Kidney capillary endothelial cell (primary cell): ENCODE data around the gene VWA2.

Experiments used
- DNase-seq: peaks from one replicate; pipeline ENCODE4 v3.0.0-alpha.2; 2018; ENCODE audit warnings: low spot score

VWA2 gene

DNA sequence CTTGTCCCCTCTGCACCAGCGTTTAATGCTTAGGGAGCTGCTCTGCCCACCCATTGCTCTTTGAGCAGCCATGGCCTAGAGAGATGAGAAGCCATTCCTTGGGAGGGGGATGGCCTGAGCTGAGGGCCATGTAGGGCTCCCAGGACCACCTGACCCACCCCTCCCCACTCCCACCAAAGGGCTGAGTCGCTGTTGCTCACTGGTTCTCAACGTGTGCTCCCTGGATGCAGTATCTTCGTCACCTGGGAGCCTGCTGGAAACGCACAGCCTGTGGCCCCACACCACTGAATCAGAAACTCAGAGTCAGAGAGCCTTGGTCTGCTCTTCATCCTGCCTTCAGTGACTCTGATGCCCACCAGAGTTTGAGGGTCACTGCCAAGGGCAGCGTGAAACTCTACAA, 37.0 kb downstream of the VWA2 start:
- no peak for DNase-seq

DNA sequence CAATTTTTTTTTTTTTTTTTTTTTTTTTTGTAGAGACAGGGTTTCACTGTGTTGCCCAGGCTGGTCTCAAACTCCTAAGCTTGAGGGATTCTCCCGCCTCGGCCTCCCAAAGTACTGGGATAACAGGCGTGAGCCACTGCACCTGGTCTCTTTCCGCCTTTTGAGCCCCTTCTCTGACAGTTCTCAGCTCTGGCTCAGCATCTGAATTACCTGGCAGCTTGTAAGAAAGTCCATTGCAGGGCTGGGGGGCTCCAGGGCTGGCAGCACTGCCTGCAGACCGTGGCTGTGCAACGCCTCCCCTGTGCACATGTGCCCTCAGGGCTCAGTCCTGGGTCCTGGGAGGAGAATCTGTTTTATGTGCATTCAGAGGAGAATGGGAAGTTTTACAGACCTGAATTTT, 37.6 kb downstream of the VWA2 start:
- no peak for DNase-seq

DNA sequence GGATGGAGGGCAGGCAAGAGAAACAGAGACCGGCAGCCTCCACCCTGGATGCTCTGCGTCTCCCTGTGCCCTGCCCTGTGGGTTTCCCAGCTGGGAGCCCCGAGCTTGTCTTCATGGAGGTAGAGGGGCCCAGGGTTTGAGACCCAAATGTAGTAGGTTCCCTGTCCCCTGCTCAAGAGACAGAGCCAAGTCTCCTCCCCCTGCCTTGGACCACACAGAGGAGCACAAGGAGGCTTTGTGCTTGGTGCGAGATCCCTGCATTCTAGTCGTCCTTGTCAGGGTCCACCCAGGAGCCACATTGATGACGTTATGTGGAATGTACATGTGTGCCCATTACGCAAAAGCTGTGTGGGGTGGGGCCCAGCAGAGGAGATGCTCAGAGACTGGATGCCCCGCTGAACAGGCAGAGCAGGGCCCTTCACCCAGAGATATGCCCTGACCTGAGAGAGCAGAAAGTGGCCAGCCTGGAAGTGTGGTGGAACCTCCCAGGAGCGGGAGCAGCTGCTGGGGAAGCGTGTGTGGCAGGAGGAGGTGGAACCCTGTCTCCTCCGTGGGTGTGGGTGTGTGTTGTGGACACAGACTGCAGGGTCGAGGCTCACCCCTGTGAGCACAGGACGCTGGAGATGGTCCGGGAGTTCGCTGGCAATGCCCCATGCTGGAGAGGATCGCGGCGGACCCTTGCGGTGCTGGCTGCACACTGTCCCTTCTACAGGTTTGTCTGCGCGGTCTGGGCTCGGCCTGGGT, 39.3 kb downstream of the VWA2 start:
- DNase-seq = no peak

DNA sequence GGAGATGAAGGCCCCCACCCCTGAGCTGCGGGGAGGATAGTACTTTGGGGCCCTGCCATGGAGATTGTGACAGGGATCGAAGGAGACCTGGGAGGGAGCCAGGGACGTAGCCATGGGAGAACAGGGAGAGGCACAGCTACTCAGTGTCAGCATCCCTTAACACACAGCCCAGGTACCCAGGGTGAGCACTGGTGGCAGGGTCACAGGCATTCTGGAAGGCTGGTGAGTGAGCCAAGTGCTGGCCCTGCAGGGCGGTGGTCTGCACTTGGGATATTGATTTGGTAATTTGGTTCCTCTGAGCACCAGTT, 39.8 kb downstream of the VWA2 start:
- no peak for DNase-seq

DNA sequence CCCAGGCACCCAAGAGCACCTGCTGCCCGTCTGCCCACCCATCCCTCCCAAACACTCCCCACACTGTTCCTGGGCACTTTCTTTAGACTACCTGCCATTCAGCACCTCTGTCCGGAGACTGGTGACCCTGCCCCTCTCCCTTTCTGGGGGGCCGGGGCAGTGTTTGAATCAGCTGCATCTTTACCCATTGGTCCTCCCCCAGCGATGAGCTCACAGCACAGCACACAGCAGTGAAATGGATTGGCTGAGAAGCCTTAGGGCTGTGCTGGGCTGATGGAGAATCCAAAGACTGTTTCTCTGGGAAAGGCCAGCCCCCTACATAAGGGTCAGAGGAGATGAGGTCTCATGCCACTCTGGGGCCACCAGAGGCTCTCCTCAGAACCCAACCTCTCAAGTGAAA, 40.2 kb downstream of the VWA2 start:
- DNase-seq = no peak

DNA sequence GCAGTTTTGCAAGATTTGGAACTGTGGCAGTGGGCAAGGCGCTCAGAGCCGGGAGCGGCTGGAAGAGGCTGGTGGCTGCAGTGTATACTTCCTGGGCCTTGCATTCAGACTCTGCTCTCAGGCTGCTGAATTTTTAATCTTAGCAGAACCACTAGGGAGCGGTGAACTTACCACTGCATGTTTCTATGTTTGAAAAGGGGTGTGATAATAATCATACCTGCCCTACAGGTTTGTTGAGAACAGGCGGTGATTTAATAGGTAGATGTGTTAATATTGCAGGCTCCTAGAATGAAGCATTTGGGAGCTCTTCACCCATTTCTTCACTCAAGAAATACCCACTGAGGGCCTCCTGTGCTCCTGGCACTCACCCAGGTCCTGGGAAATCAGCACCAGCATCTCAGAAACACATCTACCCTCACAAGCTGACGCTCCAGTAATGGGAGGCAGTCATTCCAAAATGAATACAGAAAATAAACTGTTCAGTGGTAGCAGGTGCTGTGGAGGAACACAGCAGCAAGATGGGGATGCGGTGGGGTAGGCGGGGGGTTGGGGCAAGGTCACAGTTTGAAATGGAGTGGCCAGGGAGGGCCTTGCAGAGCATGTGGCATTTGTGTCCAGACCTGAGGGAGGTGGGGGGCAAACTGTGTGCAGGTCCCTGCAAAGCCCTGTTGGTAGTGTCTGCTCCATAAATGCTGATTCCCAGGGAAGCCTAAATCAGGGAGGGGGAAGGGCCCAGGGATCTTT, 41.0 kb downstream of the VWA2 start:
- no peak for DNase-seq

DNA sequence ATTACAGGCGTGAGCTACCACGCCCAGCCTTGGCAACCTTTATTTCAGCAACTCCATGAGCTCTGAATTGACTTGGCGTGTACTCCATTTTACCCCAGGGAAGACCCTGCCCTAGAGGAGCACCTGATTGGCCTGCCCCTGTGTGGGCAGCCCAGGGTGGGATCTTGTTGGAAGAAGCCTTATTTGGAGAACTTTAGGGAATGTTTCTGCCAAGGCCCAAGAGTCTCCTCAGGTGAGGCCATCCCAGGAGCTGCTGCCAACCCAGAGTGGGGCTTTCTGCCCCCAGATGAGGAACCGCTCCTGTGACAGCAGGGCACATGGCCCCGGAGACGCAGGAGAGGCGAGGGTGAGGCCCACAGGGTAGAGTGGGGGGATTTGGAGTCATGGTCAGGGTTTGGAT, 42.0 kb downstream of the VWA2 start:
- no peak for DNase-seq

DNA sequence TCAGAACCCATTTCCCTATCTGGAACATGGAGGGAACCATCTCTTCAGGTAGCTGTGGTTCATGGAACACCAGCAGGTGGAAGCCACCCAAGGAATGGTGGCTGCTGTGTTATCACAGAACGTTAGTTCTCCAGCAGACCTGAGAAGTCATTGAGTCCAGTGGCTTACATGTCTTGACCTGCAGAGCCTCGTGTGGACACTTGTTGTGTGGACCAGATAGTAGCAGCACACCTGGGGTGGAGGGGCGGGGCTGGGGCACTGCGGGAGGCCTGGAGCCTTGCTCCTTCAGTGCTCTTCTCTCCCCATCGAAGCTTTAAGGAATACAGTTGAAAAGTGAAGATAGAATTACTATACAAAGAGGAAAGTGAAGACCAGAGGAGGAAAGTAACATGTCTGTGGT, 42.4 kb downstream of the VWA2 start:
- DNase-seq = no peak

DNA sequence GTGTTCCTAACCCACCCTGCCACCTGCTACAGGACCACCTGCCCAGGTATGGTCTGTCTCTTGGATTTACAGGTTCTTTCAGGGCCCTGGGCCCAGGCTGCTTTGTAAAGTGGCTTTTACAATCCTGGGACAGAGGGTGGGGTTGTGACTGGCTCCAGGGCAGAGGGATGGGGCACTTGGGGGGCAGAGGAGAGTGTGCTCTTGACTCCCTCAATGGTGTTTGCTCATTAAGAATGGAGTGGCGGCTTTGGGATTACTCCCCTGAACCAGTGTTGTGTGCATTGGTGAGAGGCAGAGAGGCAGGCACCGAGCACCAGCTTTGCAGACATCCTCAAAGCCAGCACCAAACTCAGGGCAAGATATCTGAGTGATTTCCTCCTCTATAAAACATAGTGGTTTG, 43.5 kb downstream of the VWA2 start:
- no peak for DNase-seq

DNA sequence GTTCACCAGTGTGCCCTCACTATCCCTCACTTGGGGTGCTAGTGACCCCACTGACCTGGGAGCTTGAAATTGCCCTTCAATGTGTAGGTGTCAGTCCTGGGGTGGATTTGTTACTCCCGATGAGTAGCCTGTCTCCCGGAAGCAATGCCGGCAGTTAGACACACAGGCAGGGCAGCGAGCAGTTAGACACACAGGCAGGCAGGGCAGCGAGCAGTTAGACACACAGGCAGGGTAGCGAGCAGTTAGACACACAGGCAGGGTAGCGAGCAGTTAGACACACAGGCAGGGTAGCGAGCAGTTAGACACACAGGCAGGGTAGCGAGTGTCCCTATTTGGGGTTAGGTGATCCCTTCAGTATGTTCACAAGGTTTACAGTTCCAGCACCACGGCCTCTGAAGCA, 44.0 kb downstream of the VWA2 start:
- DNase-seq = no peak

DNA sequence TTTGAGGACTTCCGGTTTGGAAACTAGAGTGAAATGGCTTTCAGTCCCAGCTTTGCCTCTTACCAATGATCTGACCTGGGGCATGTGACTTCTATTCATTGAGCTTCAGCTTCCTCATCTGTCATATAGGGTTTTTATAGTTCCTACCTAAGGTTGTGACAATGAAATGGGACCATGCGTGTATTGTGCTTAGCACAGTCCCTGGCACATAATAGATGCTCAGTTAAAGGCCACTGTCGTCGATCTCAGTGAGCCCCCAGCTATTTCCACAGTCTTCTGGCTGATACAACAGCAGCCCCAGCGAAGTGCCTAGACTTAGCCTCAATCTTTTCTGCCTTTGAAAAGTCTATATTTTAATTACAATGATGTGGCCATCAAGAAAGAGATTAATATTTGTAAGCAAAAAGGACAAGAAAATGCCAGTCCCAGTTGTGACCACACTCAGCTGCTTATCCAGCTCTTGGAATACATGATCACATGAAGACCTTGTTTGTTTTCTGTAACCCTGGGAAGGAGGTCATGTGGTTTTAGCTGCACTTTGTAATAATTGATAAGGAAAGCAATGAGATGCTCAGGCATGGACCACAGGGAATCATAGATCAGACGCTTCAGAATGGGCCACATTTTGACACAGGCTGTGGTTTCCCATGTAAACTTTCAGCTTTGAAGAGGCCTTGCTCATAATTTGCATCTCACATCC, 44.6 kb downstream of the VWA2 start:
- no peak for DNase-seq

DNA sequence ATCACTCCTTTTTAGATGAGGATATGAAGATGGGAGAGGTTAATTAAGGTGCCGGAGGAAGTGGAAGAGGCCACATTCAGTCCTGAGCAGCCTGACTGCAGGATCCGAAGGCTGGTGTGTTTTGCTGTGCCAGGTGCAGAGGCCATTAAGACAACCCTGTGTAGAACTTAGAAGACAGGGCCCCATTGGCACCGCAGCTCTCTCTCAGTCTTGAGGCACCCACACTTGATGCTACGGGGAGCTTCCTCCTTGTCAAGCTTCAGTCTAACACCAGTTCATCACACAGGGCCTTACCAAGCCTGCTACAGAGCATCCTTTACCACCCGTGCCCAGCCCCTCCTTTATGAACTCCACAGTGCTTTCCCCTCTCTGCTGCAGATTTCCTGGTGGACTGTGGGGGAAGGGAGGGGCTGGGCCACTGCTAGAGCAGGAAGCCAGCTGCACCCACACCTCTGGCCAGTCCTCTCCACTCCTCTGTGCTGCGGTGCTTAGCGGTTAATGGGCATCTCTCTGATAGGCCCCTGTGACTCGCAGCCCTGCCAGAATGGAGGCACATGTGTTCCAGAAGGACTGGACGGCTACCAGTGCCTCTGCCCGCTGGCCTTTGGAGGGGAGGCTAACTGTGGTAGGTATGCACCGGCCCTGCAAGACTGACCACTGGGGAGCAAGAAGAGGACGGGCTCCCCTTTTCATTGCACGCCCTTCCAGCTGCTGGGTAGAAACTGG, 45.5 kb downstream of the VWA2 start:
- DNase-seq = no peak

DNA sequence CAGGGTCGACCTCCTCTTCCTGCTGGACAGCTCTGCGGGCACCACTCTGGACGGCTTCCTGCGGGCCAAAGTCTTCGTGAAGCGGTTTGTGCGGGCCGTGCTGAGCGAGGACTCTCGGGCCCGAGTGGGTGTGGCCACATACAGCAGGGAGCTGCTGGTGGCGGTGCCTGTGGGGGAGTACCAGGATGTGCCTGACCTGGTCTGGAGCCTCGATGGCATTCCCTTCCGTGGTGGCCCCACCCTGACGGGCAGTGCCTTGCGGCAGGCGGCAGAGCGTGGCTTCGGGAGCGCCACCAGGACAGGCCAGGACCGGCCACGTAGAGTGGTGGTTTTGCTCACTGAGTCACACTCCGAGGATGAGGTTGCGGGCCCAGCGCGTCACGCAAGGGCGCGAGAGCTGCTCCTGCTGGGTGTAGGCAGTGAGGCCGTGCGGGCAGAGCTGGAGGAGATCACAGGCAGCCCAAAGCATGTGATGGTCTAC, 46.9 kb downstream of the VWA2 start:
- DNase-seq = no peak

DNA sequence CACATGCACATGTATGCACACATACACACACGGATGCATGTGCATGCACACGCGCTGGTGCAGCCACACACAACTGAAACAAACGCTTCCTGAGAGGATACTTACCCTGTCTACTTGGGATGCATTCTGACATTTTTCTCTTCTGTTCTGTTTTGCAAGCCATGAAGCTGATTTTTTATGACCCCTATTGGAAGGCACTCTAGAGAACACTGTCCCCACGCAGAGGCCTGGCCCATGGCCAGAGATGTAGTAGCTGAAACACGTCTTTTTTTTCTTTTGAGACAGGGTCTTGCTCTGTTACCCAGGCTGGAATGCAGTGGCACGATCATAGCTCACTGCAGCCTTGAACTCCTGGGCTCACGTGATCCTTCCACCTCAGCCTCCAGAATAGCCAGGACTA, 47.9 kb downstream of the VWA2 start:
- no peak for DNase-seq

DNA sequence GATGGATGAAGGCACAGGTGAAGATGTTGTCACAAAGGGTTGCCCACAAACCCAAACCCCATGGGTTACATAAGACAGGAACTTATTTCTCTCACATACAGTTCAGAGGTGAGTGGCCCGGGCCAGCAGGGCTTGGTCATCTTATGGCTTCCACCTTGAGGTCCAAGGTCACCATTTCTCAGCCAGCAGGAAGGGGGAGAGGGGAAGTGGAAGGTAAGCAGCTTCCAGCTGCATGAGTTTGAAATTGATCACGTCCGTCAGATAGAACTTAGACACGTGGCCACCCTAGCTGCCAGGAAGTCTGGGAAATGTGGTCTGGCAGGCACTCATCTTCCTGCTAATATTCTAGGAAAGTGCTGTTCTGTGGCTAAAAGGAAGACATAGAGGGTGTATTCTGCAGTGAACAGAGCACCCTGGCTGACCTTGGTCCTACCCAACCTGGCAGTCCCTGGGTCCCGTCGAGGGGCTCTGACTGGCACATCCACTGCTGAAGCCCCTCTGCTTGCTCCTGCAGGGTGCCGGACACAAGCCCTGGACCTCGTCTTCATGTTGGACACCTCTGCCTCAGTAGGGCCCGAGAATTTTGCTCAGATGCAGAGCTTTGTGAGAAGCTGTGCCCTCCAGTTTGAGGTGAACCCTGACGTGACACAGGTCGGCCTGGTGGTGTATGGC, 49.5 kb downstream of the VWA2 start:
- peak; percentile 10 for DNase-seq

DNA sequence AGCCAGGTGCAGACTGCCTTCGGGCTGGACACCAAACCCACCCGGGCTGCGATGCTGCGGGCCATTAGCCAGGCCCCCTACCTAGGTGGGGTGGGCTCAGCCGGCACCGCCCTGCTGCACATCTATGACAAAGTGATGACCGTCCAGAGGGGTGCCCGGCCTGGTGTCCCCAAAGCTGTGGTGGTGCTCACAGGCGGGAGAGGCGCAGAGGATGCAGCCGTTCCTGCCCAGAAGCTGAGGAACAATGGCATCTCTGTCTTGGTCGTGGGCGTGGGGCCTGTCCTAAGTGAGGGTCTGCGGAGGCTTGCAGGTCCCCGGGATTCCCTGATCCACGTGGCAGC, 50.0 kb downstream of the VWA2 start:
- no peak for DNase-seq

DNA sequence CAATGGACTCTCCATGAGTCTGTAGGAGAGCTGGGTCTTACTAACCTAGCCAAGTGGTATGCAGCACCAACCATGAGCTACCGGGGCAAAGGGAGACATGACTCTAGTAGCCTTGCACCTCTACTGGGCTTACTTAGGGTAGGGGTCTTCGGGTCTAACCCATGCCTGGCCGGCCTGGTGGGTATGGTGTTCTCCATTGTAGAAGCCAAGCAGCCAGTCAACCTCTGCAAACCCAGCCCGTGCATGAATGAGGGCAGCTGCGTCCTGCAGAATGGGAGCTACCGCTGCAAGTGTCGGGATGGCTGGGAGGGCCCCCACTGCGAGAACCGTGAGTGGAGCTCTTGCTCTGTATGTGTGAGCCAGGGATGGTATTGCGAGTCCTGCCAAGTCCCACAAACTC, 51.0 kb downstream of the VWA2 start:
- no peak for DNase-seq

DNA sequence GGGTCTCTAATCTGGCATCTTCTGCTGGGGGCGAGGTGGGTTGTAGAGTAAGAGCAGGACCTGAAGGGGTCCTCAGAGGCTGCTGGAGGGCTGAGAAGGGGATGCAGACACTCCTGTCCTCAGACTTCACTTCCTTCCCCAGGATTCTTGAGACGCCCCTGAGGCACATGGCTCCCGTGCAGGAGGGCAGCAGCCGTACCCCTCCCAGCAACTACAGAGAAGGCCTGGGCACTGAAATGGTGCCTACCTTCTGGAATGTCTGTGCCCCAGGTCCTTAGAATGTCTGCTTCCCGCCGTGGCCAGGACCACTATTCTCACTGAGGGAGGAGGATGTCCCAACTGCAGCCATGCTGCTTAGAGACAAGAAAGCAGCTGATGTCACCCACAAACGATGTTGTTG, 52.0 kb downstream of the VWA2 start:
- no peak for DNase-seq

DNA sequence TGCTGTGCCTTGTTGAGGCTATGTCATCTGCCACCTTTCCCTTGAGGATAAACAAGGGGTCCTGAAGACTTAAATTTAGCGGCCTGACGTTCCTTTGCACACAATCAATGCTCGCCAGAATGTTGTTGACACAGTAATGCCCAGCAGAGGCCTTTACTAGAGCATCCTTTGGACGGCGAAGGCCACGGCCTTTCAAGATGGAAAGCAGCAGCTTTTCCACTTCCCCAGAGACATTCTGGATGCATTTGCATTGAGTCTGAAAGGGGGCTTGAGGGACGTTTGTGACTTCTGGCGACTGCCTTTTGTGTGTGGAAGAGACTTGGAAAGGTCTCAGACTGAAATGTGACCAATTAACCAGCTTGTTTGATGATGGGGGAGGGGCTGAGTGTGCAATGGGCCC, 52.5 kb downstream of the VWA2 start:
- DNase-seq = no peak

DNA sequence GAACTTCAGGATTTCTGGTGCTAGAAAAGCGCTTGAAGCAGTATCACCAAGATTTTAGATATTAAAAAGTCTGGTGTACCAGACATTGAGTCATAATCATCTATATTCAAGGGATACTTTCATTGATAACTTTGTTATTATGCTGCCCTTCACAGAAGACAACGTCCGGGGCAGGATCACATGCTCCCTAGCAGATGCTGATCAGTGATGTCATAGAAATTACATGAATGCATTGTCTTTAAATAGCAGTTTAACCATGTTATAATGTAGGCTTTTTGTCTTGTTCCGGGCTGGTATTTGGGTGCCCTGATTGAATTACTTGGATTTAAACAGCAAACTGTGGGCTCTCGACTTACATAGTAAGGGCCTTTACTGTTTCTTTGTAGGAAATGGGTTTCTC, 54.0 kb downstream of the VWA2 start:
- DNase-seq = no peak

DNA sequence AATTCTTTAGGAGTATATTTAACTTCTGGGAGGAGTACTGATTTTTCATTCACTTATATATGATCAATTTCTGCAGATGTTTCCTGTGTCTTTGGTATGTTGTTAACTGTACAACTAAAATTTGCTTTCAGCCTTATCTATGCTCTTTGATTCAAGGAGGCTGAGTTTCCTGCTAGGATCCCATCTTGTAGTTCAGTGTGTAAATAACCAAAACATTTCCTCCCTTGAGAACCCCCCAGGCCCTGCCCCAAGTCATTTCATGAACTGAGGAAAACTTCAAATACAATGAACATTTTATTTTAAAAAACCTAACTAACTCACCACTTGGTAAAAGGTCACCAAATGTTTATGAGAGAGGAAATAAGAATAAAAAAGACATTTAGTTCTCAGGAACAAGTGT, 55.5 kb downstream of the VWA2 start:
- no peak for DNase-seq

DNA sequence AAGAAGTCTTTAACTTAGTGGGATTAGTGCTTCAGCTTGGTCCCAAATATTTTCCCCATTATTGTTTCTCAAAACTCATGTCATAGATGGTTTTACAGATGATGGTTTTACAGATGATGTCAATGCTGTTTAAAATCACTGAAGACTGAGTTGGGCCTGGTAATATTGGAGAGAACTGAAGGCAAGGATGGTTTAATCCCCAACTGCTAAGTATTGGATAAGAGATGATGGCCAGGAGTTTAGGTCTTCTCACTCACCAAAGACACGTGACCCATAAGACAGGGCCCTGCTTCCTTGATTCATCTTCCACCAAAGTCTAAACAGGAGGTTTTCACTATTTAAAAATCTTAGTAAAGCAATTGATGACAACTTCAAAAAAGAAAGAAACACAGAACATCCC, 56.3 kb downstream of the VWA2 start:
- no peak for DNase-seq
